Activated gamma-delta T cell treated with anti-CD3 and anti-CD28 coated beads, Interleukin-2, amount 50 U/mL, for 16 hours (primary cell): ENCODE data around the gene PDE4D.

Experiments used
- DNase-seq: peaks from one replicate; pipeline ENCODE4 v3.0.0-alpha.2; 2020; ENCODE audit warnings: low read depth

The PDE4D gene

DNA sequence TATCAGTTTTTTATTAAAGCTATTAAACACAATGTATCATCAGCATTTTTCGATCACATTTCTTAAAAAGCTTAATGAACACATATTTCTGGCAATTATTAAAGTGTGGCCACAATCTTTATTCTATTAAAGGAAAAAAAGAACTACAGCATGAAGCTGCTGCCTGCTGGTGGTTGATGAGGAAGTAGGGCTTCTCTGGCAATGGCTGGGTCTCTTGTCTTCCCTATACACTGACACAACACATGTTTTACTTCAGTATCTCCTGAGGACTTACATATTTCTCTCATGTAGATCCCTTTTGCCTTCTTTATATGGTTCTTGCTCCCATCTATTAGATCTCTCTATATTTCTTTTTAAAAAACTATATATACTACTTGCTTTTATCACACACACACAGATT is 719.9 kb downstream of the PDE4D start:
- no peak for DNase-seq

GRCh38 chr5:59171131-59171530 is 722.4 kb downstream of the PDE4D start:
- no peak for DNase-seq

DNA sequence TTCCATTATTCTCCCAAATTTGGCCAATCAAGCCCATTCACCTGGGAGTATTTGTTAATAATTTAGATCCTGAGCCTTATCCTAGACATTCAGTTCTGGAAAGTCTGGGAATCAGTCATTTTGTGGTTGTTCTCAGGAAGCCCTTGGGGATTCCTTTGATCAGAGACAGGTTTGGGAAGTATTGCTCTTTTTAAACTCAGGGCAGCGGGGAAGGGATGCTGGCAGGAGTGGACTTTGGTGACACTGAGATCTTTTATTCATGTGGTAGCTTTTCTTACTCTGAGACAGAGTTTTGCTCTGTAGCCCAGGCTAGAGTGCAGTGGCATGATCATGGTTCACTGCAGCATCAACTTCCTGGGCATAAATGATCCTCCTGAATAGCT is 723.8 kb downstream of the PDE4D start:
- DNase-seq, result no peak

- no peak for DNase-seq
Observed at GRCh38 chr5:59169081-59169767, 724.3 kb downstream of the PDE4D start.

- no peak for DNase-seq
Observed at GRCh38 chr5:59168067-59168466, 725.5 kb downstream of the PDE4D start.

DNA sequence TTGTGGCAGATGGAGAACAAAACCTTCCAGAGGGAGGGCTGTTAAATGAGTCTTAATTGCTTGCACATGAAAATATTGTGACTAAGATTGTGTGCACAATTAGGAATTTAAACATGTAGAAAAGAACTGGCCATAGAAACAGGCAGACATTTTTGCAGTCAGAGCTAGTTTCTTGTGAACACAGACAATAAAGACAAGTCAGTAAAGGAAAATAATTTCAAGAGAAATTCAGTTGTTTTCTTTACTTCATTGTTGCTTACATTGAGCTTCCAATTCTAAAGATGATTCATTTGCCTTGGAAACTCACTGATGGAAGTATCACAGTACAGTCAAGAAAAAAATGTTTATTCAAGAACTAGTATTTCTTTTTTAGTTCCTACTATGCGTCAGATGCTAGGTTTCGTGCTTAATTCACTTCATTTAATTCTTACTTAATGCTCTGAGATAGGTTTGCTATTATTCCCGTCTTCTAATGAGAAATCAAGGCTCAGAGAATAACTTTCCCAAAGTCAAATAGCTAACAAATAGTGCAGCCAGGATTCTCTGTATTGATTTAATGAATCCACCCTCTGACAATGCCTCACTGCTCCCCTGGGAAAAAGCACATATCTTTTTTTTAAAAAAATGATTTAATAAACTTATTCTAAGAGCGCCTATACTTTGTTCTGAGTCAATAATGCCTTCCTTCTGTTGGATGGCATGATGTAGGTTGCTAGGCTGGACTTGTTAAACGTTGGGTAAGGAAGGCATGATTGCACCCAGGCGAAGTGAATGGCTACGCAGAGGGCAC is 729.3 kb downstream of the PDE4D start:
- no peak for DNase-seq

DNA sequence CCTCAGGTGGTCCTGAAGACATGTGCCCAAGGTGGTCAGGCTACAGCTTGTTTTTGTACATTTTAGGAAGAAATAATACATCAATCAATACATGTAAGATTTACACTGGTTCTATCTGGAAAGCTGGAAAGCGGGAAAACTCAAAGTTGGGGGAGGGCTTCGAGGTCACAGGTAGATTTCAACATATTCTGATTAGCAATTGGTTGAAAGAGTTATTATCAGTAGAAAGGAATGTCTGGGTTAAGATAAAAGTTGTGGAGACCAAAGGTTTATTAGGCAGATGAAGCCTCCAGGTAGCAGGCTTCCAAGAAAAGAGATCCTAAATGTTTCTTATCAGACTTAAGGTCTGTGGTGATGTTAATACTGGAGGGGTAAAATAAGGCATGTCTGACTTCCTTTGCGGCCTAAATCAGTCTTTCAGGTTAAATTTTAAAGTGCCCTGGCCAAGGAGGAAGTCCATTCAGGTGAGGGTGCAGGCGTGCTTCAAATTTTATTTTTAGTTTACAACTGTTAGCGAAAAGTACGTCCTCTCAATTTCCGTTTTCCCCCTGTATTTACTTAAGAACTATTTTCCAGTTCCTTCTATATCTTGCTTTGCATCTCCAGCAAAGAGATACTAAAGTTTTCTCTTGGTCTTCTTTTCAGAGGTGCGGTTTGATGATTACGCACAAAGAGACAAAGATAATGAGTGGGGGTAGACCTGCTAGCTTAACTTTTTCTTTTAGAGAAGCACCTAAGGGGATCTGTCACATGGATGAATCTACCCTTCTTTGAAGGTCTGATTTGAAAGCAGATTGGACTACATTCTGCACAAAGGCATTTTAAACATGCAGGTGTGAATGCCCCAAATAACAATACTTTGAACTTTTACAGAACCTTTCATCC is 732.1 kb downstream of the PDE4D start:
- DNase-seq, result no peak

GRCh38 chr5:59158637-59159391 is 734.7 kb downstream of the PDE4D start:
- no peak for DNase-seq

GRCh38 chr5:59158165-59158564 is 735.4 kb downstream of the PDE4D start:
- no peak for DNase-seq

GRCh38 chr5:59157068-59157467 is 736.5 kb downstream of the PDE4D start:
- DNase-seq, result no peak

DNA sequence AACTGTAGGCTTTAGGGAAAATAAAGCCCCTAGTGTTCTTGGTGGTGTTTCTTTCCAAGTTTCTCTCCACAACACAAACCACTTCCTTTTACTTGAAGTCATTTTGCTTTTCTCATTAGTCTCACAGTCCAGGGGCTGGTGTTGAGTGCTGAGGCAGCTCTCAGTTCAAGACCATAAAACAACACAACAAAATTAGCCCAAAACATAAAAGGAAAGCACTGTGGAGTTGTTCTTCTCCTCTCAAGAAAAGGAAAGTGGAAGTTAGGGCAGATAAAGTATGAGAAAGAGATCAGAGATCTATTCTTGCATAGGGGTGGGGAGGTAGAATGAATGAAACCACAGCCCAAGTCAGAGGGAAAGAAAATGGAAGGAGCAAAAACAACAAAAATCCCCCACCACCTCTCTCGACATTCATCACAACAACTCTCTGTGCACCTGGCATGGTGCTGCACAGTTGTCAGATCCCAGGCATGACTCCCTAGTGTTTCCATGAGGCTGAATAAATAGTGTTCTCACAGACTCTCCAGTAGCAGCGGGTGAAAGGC is 740.8 kb downstream of the PDE4D start:
- DNase-seq, result no peak

DNA sequence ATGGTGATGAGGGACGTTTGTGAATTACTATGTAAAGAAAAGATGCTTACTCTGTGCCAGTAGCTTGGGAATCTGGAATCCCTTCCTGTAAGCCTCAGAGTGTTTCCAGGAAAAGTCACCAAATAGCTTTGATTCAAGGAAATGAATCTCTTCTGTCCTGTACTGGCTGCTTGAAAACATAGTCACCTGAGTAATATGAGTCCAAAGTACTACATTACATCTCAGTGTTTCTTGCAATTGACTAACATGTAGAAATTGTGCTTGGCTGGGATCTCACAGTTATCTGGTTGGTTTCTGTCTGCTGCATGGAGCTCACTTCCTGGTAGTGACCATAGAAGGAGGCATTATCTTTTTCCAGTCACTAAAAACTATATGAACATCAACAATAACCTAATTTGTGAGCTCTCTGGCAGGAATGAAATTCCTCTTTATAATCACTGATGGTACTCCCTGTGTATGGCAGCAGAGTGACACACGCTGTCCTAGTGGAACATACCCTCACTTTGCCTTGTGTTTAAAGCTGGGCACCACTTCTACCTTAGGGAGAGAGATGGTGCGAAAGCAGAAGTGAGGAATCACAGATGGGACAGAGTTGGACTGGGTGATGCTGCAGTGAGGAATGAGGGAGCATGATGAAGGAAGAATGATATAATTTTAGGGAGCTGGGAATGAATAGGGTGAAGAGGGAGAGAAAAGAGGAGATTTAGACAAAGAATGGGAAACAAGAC is 742.2 kb downstream of the PDE4D start:
- no peak for DNase-seq

DNA sequence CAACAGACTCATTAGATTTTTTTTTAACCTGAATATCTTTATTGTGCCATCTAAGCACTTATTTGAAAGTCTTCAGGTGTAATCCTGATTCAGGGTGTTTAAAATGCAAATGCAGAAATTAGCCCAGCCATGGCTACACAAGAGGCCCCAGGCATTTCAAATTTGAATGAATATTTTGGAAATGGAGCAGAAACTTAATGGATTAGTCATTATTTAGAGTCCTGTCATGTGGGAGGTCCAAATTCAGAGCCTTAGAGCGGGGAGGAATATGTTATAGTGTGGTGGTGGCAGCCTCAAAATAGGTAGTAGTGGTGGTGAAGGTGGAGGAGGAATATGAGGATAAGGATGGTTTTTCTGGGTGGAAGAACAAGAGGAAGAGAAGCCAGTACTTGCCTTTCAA is 743.7 kb downstream of the PDE4D start:
- DNase-seq, result no peak

DNA sequence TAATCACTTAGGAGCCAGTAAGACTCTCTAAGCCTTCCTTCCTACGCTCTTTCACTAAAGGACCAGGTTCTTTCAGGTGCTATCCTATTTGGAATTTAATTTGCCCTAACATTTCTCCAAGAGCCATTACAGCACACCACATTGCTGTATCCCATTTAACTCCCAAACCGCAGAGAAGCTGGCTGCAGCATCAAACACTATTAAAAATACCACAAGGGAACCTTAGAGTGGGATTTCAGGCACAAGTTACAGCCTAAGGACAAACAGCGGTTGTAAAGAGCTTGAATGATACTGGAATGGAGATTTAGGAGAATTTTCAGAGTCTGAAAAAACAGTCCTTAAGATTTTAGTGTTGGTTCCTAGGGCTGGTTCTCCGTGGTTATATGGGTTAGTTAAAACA is 744.3 kb downstream of the PDE4D start:
- DNase-seq, result no peak

DNA sequence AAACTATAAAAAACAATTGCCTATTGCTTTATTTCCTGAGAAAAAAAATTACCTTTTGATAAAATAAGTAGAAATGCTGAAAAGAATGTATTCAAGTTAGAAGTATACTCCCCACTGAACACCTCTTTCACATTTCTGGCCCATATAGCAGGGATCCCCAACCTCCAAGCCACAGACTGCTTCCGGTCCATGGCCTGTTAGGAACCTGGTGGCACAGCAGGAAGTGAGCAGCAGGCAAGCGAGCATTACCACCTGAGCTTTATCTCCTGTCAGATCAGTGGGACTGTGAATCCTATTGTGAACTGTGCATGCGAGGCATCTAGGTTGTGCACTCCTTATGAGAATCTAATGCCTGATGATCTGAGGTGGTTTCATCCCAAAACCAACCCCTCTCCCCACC is 746.8 kb downstream of the PDE4D start:
- DNase-seq, result no peak

DNA sequence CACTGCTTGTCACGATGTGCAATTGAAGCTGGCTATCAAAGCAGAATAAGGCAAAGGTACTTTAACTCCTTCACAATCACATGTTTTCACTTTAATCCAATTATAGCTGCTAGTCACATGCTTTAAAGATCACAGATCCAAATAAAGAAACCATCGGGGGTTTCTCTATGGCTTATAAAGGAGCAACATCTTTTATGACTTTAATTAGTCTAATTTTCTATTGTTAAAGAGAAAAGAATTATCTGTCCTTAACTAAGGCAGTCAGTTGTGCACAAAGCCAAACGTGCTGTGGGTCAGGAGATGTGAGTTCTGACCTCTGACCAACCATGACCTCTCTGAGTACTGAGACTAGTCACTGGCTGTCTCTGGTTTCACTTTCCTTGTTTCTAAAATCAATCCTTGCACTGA is 749.6 kb downstream of the PDE4D start:
- DNase-seq, result no peak

- DNase-seq, result no peak
Observed at GRCh38 chr5:59142927-59143326, 750.6 kb downstream of the PDE4D start.

GRCh38 chr5:59142138-59142537 is 751.4 kb downstream of the PDE4D start:
- no peak for DNase-seq

DNA sequence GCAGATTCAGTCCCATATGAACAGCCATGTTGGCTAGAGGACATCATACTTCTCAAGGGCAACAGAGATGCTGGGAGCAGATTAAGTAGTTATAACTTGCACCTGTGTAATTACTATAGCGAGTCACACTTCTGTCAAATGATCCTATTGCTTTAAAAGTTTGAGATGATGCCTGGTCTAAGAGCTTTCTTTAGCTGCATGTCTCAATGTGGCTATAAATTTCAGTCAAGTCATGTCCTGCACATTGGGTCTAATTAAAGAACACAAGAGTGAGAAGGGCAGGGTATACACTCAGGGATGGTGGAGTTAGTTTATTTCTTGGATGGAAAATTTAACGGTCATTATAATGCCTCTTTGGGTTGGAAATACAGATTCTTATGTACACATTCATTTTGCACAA is 753.4 kb downstream of the PDE4D start:
- no peak for DNase-seq

DNA sequence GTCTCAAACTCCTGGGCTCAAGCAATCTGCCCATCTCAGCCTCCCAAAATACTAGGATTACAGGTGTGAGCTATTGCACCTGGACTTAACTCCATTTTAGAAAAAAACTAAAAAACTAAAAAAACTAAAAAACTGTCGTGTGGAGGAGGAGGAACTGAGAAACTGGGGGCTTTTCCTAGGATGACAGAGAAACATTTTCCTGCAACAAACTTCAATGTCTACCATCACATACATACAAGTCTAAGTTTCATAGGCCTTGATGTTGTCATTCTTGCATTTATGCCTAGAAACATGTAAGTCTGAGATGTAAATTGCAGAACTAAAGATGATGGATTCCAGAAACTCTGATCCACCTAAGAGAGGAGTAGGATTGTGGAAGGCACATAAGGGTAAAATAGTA is 753.8 kb downstream of the PDE4D start:
- no peak for DNase-seq

GRCh38 chr5:59138509-59138908 is 755.0 kb downstream of the PDE4D start:
- DNase-seq, result no peak
